GM18526 (cell line): ENCODE measurements around the gene MED12L.

ENCODE experiments used
- POLR2A ChIP-seq: IDR thresholded peaks from 3 replicates; pipeline ENCODE4 v1.6.1; 2011; ENCODE audit not compliant: insufficient read length; ENCODE audit errors: extremely low read depth

The MED12L gene

DNA sequence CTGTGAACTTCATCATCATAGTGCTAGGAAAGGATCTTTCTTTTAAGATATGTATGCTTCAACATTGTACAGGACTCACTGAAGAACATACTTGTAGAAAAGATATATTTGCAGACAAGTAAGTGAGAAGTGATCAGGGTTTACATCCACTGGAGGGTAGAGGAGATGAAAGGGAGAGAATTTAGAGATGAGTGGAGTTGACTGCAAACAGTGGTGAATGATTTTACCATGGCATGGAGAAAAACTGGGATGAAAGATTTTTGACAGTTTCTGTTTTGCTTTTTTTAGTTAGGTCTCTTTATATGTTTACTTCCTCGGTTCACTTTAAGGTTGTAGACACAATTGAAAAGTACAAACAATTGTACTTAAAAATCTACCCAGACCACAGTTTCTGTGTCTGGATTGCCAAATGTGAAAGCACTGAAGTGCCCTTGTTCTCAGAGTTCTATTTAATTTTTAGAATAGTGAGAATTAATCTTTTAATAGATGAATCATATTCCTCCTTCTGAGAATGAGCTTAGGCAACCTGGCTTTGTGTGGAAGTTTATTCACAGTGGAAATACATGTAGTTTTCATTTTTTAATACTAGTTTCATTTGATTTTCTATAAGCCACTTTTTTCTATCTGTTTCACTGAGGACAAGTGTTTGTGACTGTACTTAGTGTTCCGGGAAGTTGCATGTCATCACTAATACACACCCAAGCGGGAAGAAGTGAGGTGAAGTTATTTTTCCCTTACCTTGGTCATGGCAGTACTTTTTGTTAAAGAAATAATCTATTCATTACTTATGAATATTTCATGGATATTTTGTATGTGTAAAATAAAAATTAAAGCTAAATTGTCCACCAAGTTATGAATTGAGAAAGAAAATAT lies 119.3 kb downstream of the MED12L start:
- no peak for TF ChIP-seq POLR2A

GRCh38 chr3:151205482-151205881 lies 120.0 kb downstream of the MED12L start:
- no peak for TF ChIP-seq POLR2A

DNA sequence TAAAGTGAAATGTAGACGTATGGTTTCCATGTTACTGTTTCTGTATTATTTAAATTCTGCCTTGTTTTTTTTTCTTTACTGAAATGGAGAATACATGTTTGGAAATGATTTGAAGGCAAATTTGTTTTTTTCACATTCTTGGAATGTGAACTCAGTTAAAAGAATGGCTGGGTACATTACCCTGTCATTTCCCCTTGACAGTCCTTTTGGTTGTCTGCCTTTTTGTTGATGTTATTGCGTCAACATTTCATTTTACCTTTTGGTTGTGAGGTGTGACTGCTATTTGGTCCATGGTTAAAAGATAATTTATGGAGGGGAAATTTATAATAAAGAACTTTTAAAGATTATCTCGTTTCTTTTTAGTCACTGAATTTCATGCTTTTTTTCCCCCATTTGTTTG lies 120.7 kb downstream of the MED12L start:
- no peak for TF ChIP-seq POLR2A

- TF ChIP-seq POLR2A: no peak
These were observed 124.2 kb downstream of the MED12L start for GRCh38 chr3:151209654-151210053.

GRCh38 chr3:151210676-151211381 lies 125.4 kb downstream of the MED12L start:
- TF ChIP-seq POLR2A: no peak

- TF ChIP-seq POLR2A: no peak
These were observed 127.7 kb downstream of the MED12L start for GRCh38 chr3:151213151-151213550.

- TF ChIP-seq POLR2A: no peak
These were observed 128.4 kb downstream of the MED12L start for GRCh38 chr3:151213881-151214280.

GRCh38 chr3:151214459-151214858 lies 129.0 kb downstream of the MED12L start:
- TF ChIP-seq POLR2A: no peak

DNA sequence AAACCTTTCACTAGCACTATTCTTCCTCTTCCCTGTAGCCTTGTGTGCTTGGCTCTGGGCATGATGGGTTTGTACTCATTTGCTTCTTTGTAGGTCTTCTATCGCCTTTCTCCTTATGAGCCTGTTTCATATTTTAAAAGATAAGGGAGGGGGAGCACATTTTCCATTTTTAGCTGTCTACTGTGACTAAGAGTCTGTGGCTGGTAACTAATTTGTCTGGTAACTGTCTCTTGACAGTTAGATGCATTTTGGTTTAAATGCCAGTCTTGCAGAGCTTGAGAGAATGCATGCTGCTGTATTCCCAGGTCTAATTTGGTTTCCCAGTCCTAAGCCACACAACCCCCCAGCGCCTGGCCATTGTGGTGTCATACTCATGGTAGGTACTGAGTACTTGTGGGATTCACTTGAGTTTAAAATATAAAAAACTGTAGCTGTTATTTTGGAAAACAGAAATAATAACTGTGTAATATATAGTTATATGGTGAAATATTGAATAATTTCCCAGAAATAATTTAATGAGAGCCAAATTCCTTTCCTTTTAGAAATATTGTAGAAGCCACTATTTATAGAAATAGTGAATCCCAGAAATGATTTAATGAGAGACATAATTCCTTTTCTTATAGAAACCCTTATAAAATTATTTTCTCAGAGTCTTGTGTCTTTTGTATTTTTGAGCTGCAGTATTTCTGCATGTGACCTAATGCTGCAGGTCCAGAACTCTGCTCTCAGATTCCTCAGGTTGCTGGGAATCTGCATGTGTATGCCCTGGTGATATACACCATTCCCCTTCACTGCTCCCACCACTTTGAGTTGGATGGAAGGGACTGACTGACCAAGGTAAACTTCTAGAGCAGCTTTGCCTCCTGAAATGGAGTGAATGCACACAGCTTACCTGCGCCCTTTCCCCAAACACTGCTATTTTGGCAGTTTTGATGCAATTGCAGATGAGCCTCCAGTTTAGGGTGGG lies 131.5 kb downstream of the MED12L start:
- TF ChIP-seq POLR2A: no peak

GRCh38 chr3:151218136-151218535 lies 132.7 kb downstream of the MED12L start:
- no peak for TF ChIP-seq POLR2A

GRCh38 chr3:151219056-151219455 lies 133.6 kb downstream of the MED12L start:
- no peak for TF ChIP-seq POLR2A

- TF ChIP-seq POLR2A: no peak
These were observed 138.9 kb downstream of the MED12L start for GRCh38 chr3:151224268-151224866.

- TF ChIP-seq POLR2A: no peak
These were observed 139.8 kb downstream of the MED12L start for GRCh38 chr3:151225040-151225975.

DNA sequence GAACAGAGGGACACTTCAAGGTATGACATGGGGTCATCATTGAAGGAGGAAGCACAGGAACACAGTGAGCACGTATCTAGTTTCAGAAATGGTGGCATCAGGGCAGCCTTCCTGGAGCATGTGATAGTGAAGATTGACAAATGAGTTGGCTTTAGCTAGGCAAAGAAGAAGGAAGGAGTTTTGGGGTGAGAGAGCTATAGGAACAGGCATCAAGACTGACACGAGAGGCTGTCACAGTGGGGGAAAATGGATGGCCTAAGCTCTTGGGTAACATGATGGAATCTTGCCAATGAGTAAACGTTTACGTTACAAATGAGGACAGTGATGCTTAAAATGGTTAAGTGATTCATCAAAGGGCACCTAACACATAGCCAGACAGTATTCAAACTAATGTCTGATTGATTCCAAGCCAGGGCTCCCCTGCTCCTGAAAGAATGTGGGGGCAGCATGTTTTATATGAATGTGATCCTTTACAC lies 140.7 kb downstream of the MED12L start:
- no peak for TF ChIP-seq POLR2A
